Colonic mucosa (tissue), 4 donors: ENCODE results near the gene PLN. TPM values are rescaled to one million over a fixed set of nuclear protein-coding genes. Genes with fewer than 3 reads are reported as not detected.

ENCODE experiments used
- DNase-seq: peaks from one replicate; pipeline ENCODE4 v3.0.0-alpha.2; 2020
- H3K27ac ChIP-seq: fragments of 200-600 bp; one replicate; pipeline ENCODE4 v1.8.0; 2021
- H3K27me3 ChIP-seq: fragments of 200-600 bp; one replicate; pipeline ENCODE4 v1.8.0; 2021
- H3K36me3 ChIP-seq: fragments of 200-600 bp; one replicate; pipeline ENCODE4 v1.8.0; 2021
- H3K4me1 ChIP-seq: fragments of 200-600 bp; one replicate; pipeline ENCODE4 v1.8.0; 2021; ENCODE audit warnings: mild to moderate bottlenecking
- H3K4me3 ChIP-seq: fragments of 200-600 bp; one replicate; pipeline ENCODE4 v1.8.0; 2021
- H3K9ac ChIP-seq, 2 donors: one replicate each; pipeline ENCODE4 v1.7.0; 2013; ENCODE audit warnings: control low read depth in 2 of 2, low read depth in 2 of 2, low read length in 2 of 2
- H3K9me3 ChIP-seq: fragments of 200-600 bp; one replicate; pipeline ENCODE4 v1.8.0; 2021
- intact Hi-C: fragments of 100-400 bp; cut with DNase I; formaldehyde crosslinking; loops from one replicate; pipeline ENCODE4 v1.14.1; 2022
- total RNA-seq, 2 donors: library from RNA; stranded (reverse); fragmentation: NEBNext Ultra II Directional in 1 of 2; extraction: Animal tissue kit (Norgen Biotek cat#: 25700) in 1 of 2; gene quantifications; one replicate each; pipeline ENCODE4 v1.2.1, GENCODE V29; 2021
- TF ChIP-seq, protein P1 (sequence below): fragments of 200-600 bp; IDR thresholded peaks from one replicate; pipeline ENCODE4 v1.8.0; 2022; ENCODE audit warnings: antibody characterized with exemption, mild to moderate bottlenecking
- donor health status: healthy.
- donor health status: DM: no; HTN: no; CAD: no.
- donor health status: DM: no; HTN: no; CAD: no.

PLN gene
- total RNA-seq, 2 donors from 2014 or later: 1.3 to 24.1 TPM

DNA sequence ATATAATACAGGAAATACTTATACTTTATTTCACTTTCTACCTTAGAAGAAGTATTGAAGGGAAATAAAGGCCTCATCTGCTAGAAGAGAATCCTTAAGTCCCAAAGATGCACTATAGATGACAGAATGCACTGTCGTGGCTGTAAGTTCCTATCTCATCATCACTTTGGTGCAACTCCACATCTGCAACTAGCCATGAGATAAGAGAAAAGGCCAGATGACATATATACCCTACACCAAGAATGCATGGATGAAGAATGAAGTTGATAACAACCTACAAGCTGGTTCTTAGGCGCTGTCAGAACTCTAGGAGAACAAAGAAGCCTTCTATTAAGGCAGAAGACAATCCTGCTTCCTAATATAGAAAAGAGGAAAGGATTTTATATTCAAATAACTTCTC is 11.6 kb upstream of the PLN start:
- no peak overlapping the region for H3K9ac ChIP-seq
- H3K4me3 ChIP-seq: no peak overlapping the region
- no peak overlapping the region for H3K27ac ChIP-seq
- no peak for DNase-seq
- no peaks in the 10 kb centered on the region for H3K36me3 ChIP-seq
- intact Hi-C loops: no loop called here
- TF ChIP-seq, protein P1, sequence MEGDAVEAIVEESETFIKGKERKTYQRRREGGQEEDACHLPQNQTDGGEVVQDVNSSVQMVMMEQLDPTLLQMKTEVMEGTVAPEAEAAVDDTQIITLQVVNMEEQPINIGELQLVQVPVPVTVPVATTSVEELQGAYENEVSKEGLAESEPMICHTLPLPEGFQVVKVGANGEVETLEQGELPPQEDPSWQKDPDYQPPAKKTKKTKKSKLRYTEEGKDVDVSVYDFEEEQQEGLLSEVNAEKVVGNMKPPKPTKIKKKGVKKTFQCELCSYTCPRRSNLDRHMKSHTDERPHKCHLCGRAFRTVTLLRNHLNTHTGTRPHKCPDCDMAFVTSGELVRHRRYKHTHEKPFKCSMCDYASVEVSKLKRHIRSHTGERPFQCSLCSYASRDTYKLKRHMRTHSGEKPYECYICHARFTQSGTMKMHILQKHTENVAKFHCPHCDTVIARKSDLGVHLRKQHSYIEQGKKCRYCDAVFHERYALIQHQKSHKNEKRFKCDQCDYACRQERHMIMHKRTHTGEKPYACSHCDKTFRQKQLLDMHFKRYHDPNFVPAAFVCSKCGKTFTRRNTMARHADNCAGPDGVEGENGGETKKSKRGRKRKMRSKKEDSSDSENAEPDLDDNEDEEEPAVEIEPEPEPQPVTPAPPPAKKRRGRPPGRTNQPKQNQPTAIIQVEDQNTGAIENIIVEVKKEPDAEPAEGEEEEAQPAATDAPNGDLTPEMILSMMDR: no peak
- H3K9me3 ChIP-seq: no peaks in the 10 kb centered on the region
- no peaks in the 10 kb centered on the region for H3K27me3 ChIP-seq
- no peaks in the 10 kb centered on the region for H3K4me1 ChIP-seq

DNA sequence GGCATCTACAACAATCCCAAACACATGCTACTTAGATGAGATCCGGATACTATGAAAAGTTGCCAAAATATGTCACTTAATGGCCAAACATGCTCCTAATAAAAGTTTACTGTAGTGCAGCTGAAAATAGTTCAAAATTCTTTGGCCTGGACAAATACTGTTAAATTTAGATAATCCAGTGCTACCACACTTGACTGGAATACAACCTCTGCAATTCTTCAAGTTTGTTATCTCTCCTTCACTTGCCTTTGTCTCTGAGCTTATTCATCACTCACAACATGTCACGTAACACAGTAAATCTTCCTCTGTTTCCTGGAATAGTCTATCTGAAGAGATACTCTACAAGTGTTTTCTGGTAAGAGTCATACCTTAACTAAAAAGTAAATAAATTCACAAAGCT is 10.5 kb upstream of the PLN start:
- Histone ChIP-seq H3K9ac (no peak overlapping the region), H3K4me3 (no peak overlapping the region), H3K9me3 (no peaks in the 10 kb centered on the region), H3K27ac (no peak overlapping the region), H3K27me3 (no peaks in the 10 kb centered on the region), H3K4me1 (no peaks in the 10 kb centered on the region), H3K36me3 (no peaks in the 10 kb centered on the region)
- TF ChIP-seq, protein P1: no peak
- DNase-seq: no peak
- intact Hi-C loops: no loop called here

DNA sequence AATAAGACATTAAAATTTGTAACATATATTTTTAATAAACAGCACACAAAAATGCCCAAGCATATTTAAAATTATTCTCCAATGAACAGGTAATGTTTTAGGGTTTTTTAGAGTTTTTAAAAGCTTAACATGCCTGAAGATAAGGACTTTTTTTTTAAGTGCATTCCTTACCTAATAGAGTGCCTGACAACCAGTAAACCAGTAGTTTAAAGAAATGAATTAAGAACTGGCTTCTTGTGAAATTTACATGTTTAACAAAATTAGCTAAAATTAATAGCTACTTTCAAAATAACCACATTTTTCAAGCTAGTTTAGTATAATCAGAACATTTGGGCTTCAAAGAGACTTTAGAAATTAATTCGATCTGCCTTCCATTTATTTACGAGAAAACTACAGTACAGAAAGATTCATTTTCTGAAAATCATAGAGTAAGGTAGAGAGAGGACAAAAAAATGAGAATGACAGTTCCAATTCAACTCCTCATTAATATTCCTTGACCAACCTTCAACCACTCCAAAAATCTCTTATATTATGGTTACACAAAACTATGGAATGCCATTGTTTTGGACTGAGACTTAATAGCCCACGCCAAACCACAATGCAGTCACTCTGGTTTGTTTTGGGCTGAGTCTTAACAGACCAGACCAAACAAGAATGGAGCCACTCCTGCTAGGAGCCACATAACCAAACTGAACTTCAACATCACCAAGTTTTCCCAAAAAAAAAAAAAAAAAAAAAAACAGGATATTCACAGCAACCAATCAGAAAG is 5.7 kb upstream of the PLN start:
- Histone ChIP-seq H3K36me3 (no peaks in the 10 kb centered on the region), H3K27me3 (no peaks in the 10 kb centered on the region), H3K9me3 (no peaks in the 10 kb centered on the region), H3K9ac (no peak overlapping the region), H3K4me1 (no peaks in the 10 kb centered on the region), H3K4me3 (no peak overlapping the region), H3K27ac (no peak overlapping the region)
- no peak for DNase-seq
- TF ChIP-seq, protein P1: no peak
- intact Hi-C loops: no loop called here

DNA sequence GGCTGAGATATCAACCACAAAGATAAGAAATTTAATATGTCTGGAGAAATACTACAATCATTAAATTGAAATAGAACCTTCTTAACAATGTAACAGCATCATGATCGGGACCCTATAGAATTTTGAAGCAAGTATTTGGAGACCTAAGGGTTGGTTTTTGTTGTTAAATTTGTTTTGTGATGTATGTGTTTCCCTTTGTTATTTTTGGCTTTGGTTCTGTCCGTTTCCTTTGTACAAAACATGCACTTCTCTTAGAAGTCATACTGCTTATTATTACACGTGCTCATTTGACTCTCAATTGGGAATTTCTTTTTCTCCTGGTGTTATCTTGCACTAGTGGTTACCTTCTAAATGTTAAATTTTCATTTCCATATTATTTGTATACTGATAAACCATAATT is 4.0 kb upstream of the PLN start:
- DNase-seq: no peak
- Histone ChIP-seq H3K27ac (no peak overlapping the region), H3K27me3 (no peaks in the 10 kb centered on the region), H3K9me3 (no peaks in the 10 kb centered on the region), H3K9ac (no peak overlapping the region), H3K36me3 (no peaks in the 10 kb centered on the region), H3K4me1 (no peaks in the 10 kb centered on the region), H3K4me3 (no peak overlapping the region)
- TF ChIP-seq, protein P1: no peak
- intact Hi-C loops: no loop called here

DNA sequence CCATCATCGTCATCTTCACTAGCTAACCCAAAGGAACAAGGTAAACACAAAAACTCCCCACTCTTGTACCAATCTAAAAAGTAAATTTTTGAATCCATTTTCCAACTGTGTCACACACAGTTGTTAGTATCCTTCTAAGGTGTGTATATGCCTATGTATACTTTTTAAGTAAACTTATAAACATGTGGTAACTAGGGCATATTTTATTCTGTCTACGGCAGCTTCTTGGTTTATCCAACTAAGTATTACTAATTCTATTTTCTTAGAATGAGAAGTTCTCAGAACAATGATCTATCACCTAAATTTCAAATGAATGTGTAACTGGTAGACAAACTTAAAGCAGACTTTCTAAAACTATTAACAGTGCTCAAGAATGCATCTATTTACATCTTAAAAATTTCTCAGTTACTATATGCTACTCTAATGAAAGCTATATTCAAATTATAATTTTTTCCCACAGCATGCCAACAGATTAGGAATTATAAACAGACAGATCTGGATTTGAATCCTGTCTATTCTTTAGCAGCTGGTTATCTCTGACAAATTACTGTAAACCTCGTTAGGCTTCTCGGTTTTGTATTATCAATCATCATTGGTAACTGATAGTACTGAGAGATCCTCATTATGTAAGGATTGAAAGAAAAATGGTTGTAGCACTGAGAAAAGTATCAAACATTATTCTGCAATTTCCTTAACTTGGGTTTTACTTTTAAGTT is 1.8 kb upstream of the PLN start:
- no peak overlapping the region for H3K9ac ChIP-seq
- no peak overlapping the region for H3K4me3 ChIP-seq
- intact Hi-C loops: no loop called here
- H3K27ac ChIP-seq: no peak overlapping the region
- TF ChIP-seq, protein P1: no peak
- H3K36me3 ChIP-seq: no peaks in the 10 kb centered on the region
- DNase-seq: no peak
- H3K9me3 ChIP-seq: no peaks in the 10 kb centered on the region
- no peaks in the 10 kb centered on the region for H3K4me1 ChIP-seq
- H3K27me3 ChIP-seq: no peaks in the 10 kb centered on the region
